ENCODE data around the gene CDKN2A.

Gene CDKN2A

DNA sequence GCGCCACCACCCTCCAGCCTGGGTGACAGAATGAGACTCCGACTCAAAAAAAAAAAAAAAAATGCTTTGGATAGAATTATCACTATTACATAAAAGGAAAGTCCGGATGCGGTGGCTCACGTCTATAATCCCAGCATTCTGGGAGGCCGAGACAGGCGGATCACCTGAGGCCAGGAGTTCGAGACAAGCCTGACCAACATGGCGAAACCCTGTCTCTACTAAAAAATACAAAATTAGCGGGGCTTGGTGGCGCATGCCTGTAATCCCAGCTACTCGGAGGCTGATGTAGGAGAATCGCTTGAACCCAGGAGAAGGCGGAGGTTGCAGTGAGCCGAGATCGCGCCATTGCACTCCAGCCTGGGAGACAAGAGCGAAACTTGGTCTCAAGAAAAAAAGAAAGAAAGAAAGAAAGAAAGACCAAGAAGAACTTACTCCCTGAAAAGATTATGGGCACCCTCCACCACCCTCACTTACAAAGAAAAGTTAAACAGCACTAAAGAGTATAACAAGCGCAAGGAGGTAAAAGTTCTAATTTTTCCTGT is 17.8 kb downstream of the CDKN2A start:
- no peak for DNase-seq
- Mint-ChIP-seq H3K27me3 (peaks cover 90% of the 10 kb centered on the region), H3K4me1 (ENCODE audit: low read depth) (peaks cover 14% of the 10 kb centered on the region), H3K27ac (no peak overlapping the region), H3K9me3 (no peaks in the 10 kb centered on the region), H3K4me3 (no peak overlapping the region), H3K36me3 (ENCODE audit: low read depth) (no peaks in the 10 kb centered on the region)

DNA sequence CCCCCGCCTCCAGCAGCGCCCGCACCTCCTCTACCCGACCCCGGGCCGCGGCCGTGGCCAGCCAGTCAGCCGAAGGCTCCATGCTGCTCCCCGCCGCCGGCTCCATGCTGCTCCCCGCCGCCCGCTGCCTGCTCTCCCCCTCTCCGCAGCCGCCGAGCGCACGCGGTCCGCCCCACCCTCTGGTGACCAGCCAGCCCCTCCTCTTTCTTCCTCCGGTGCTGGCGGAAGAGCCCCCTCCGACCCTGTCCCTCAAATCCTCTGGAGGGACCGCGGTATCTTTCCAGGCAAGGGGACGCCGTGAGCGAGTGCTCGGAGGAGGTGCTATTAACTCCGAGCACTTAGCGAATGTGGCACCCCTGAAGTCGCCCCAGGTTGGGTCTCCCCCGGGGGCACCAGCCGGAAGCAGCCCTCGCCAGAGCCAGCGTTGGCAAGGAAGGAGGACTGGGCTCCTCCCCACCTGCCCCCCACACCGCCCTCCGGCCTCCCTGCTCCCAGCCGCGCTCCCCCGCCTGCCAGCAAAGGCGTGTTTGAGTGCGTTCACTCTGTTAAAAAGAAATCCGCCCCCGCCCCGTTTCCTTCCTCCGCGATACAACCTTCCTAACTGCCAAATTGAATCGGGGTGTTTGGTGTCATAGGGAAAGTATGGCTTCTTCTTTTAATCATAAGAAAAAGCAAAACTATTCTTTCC is 19.3 kb downstream of the CDKN2A start:
- no peak overlapping the region for H3K27ac Mint-ChIP-seq
- H3K9me3 Mint-ChIP-seq = peaks cover 9% of the 10 kb centered on the region
- peaks cover 17% of the 10 kb centered on the region for H3K4me1 Mint-ChIP-seq (ENCODE audit: low read depth)
- peaks cover 97% of the 10 kb centered on the region for H3K27me3 Mint-ChIP-seq
- H3K4me3 Mint-ChIP-seq = peak overlapping the region; percentile 73
- peaks cover 2% of the 10 kb centered on the region for H3K36me3 Mint-ChIP-seq (ENCODE audit: low read depth)
- no peak for DNase-seq

DNA sequence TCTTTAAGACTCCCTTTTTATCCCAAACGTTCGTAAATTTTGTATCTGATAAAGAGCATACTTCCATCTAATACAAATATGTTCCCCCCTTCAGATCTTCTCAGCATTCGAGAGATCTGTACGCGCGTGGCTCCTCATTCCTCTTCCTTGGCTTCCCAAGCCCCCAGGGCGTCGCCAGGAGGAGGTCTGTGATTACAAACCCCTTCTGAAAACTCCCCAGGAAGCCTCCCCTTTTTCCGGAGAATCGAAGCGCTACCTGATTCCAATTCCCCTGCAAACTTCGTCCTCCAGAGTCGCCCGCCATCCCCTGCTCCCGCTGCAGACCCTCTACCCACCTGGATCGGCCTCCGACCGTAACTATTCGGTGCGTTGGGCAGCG is 19.9 kb downstream of the CDKN2A start:
- H3K4me1 Mint-ChIP-seq (ENCODE audit: low read depth) = peaks cover 17% of the 10 kb centered on the region
- H3K36me3 Mint-ChIP-seq (ENCODE audit: low read depth) = peaks cover 2% of the 10 kb centered on the region
- peak overlapping the region; percentile 73 for H3K4me3 Mint-ChIP-seq
- peaks cover 97% of the 10 kb centered on the region for H3K27me3 Mint-ChIP-seq
- no peak overlapping the region for H3K27ac Mint-ChIP-seq
- no peak for DNase-seq
- peaks cover 10% of the 10 kb centered on the region for H3K9me3 Mint-ChIP-seq

GRCh38 chr9:21972361-21972760 is 21.8 kb downstream of the CDKN2A start:
- H3K27me3 Mint-ChIP-seq = peaks cover 99% of the 10 kb centered on the region
- H3K4me1 Mint-ChIP-seq (ENCODE audit: low read depth) = peaks cover 27% of the 10 kb centered on the region
- no peak overlapping the region for H3K27ac Mint-ChIP-seq
- DNase-seq = no peak
- H3K4me3 Mint-ChIP-seq = no peak overlapping the region
- peaks cover 6% of the 10 kb centered on the region for H3K36me3 Mint-ChIP-seq (ENCODE audit: low read depth)
- H3K9me3 Mint-ChIP-seq = peaks cover 19% of the 10 kb centered on the region

- Mint-ChIP-seq H3K27ac (peak overlapping the region; percentile 74), H3K27me3 (peaks cover 98% of the 10 kb centered on the region), H3K9me3 (peaks cover 21% of the 10 kb centered on the region), H3K4me1 (ENCODE audit: low read depth) (peaks cover 27% of the 10 kb centered on the region), H3K36me3 (ENCODE audit: low read depth) (peaks cover 6% of the 10 kb centered on the region), H3K4me3 (no peak overlapping the region)
- DNase-seq = no peak
These were observed 23.2 kb downstream of the CDKN2A start for GRCh38 chr9:21970800-21971640.

DNA sequence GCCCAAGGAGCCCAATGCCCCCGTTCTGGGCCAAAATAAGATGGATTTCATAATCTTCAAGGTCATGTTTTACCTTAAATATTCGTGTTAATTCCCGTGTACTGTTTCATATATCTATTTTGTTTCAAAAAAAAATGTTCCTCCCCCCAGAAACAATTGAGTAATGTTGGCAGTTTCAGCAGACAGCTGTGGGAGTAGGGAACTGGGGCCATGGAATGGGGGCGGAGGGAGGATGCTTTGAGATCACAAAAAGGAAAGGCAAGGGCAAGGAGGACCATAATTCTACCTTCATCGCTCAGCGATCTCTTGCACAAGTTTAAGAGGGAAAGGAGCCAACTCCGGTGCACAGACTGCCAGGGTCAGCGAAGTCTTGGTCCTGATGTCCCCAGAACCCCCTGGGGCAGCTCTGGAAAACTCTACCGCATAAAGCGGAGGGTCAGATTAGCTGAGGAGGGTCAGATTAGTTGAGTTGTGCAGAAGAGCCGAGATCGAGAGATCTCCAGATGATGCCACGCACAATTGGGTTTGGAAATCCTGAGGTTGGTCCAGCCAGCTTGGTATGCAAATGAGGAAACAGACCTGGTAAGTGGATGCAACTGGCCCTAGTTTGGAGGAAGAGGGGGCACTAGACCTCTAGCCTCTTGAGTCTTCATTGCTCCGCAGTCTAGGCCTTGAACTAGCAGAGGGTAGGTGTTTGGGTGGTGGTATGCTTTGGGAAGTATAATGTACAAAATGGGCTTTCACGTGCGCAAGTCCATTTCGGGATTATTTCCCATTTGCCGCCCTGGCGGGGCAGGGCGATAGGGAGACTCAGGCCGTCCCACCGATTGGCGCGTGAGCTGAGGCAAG is 24.0 kb downstream of the CDKN2A start:
- H3K27ac Mint-ChIP-seq = no peak overlapping the region
- peaks cover 6% of the 10 kb centered on the region for H3K36me3 Mint-ChIP-seq (ENCODE audit: low read depth)
- H3K4me3 Mint-ChIP-seq = no peak overlapping the region
- peaks cover 31% of the 10 kb centered on the region for H3K4me1 Mint-ChIP-seq (ENCODE audit: low read depth)
- H3K9me3 Mint-ChIP-seq = peaks cover 21% of the 10 kb centered on the region
- peaks cover 98% of the 10 kb centered on the region for H3K27me3 Mint-ChIP-seq
- DNase-seq = no peak

DNA sequence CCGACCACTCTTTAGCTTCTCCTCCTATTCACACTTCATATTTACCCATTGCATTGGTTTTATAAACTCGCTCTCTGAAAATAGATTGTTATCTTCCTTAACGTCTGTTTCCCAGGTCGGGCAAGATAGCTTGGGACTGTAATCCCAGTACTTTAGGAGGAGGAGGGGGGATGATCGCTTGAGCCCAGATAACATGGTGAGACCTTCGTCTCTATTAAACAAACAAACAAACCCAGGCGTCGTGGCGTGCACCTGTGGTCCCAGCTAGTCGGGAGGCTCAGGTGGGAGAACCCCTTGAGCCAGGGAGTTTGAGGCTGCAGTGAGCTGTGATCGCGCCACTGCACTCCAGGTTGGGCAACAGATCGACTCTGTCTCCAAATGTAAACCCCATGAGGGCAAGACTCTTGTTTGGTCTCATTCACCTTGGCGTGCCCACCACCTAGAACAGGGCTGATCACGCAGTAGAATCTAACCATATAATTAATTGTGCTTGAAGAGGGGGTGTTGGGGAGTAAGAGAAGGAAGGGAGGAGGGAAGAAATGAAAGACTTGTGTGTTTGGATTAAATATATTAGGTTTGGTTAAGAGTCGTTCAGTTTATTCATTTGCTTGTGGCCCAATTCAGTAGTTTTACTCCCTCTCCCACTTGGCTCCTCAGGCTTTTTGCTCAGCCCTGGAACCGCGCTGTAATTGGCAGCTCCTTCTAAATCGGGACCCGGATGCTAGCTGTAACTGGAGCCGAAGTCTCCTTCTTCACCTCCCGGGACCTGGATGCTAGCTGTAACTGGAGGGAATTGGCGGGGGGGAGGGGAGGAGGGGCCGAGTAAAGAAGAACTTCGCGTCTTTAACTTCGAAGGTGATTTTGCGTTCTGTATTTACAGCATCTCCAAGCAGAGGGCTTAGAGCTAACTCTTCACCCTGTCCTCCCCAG is 24.9 kb downstream of the CDKN2A start:
- no peak for DNase-seq
- Mint-ChIP-seq H3K36me3 (ENCODE audit: low read depth) (peaks cover 6% of the 10 kb centered on the region), H3K27me3 (peaks cover 98% of the 10 kb centered on the region)

DNA sequence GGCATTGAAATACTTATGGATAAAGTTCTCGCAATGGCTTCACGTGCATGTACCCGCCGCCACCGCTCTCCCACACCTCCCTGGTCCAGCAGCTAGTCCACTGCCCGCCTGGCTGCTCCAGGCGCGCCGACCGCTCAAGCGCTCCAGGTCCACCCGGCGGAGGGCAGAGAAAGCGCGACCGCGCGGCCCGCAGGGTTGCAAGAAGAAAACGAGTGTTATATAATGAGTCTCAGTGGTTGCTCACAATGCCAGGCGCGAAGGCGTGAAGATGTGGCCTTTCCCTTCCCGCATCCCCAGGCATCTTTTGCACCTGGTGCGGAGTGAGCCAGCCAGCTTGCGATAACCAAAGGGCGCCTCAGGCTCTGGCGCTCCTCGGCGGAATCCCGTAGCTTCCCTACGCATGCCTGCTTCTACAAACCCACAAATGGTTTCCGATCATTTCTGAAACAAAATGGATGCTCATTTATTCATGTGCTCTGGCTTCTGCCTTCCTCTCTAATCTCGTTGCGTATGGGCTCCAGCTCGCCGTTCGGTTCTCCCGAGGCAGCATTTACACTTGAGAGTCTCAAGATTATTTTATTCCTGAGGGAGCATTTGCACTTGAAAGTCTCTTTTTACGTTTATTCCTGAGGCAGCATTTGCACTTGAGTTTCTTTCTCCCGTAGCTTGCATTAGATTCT is 25.7 kb downstream of the CDKN2A start:
- Mint-ChIP-seq H3K4me1 (ENCODE audit: low read depth) (peaks cover 31% of the 10 kb centered on the region), H3K27ac (peak overlapping the region; percentile 22), H3K27me3 (peaks cover 98% of the 10 kb centered on the region), H3K36me3 (ENCODE audit: low read depth) (peaks cover 7% of the 10 kb centered on the region), H3K4me3 (no peak overlapping the region), H3K9me3 (peaks cover 21% of the 10 kb centered on the region)
- no peak for DNase-seq

More for the DNA sequence above, 24.9 kb downstream of the CDKN2A start:
- peaks cover 21% of the 10 kb centered on the region for H3K9me3 Mint-ChIP-seq
- no peak overlapping the region for H3K4me3 Mint-ChIP-seq
- H3K4me1 Mint-ChIP-seq (ENCODE audit: low read depth) = peaks cover 33% of the 10 kb centered on the region
- H3K27ac Mint-ChIP-seq = peak overlapping the region; percentile 22

- no peak for DNase-seq
- no peak overlapping the region for H3K4me3 Mint-ChIP-seq
- peaks cover 31% of the 10 kb centered on the region for H3K4me1 Mint-ChIP-seq (ENCODE audit: low read depth)
- no peak overlapping the region for H3K27ac Mint-ChIP-seq
- H3K27me3 Mint-ChIP-seq = peaks cover 98% of the 10 kb centered on the region
- H3K36me3 Mint-ChIP-seq (ENCODE audit: low read depth) = peaks cover 8% of the 10 kb centered on the region
- peaks cover 23% of the 10 kb centered on the region for H3K9me3 Mint-ChIP-seq
These were observed 26.5 kb downstream of the CDKN2A start for GRCh38 chr9:21967702-21968101.

DNA sequence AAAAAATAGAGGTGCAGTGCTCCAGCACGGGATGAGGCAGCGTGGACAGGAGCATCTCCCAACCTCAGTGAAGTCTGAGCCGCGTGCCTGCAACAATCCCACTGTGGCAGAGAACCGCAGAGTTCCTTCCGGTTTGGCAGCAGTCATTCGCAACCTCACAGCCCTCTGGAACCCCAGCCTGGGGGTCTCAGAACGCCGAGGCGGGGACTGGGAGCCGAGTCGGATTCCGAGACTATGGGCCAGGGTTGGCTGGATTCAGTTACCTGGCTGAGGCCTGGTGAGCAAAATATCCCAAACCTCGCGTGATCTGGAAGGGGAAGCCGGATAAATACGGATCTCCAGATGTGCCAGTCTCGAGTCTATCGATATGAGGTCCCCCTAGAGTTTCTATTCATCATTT is 27.0 kb downstream of the CDKN2A start:
- Mint-ChIP-seq H3K4me1 (ENCODE audit: low read depth) (peaks cover 31% of the 10 kb centered on the region), H3K36me3 (ENCODE audit: low read depth) (peaks cover 8% of the 10 kb centered on the region), H3K9me3 (peaks cover 25% of the 10 kb centered on the region), H3K27me3 (peaks cover 98% of the 10 kb centered on the region), H3K4me3 (no peak overlapping the region), H3K27ac (no peak overlapping the region)
- DNase-seq = no peak

GRCh38 chr9:21966140-21966851 is 27.9 kb downstream of the CDKN2A start:
- H3K9me3 Mint-ChIP-seq = peaks cover 25% of the 10 kb centered on the region
- peaks cover 98% of the 10 kb centered on the region for H3K27me3 Mint-ChIP-seq
- H3K4me1 Mint-ChIP-seq (ENCODE audit: low read depth) = peaks cover 31% of the 10 kb centered on the region
- H3K36me3 Mint-ChIP-seq (ENCODE audit: low read depth) = peaks cover 8% of the 10 kb centered on the region
- H3K27ac Mint-ChIP-seq = no peak overlapping the region
- no peak overlapping the region for H3K4me3 Mint-ChIP-seq
- DNase-seq = no peak

- peaks cover 8% of the 10 kb centered on the region for H3K36me3 Mint-ChIP-seq (ENCODE audit: low read depth)
- peaks cover 24% of the 10 kb centered on the region for H3K9me3 Mint-ChIP-seq
- peaks cover 29% of the 10 kb centered on the region for H3K4me1 Mint-ChIP-seq (ENCODE audit: low read depth)
- H3K4me3 Mint-ChIP-seq = peak overlapping the region; percentile 59
- DNase-seq = no peak
- H3K27ac Mint-ChIP-seq = peak overlapping the region; percentile 50
- H3K27me3 Mint-ChIP-seq = peaks cover 95% of the 10 kb centered on the region
These were observed 28.7 kb downstream of the CDKN2A start for GRCh38 chr9:21965401-21965951.

Measured in activated T-cell treated with anti-CD3 and anti-CD28 coated beads, Interleukin-2, amount 50 U/mL, for 24 hours (primary cell).